Stimulated activated CD4-positive, alpha-beta T cell treated with anti-CD3 and anti-CD28 coated beads, Interleukin-2, amount 100 ng/mL, for 48 hours (primary cell): ENCODE data around the gene ABL1.

Source experiments
- DNase-seq, 2 donors: peaks; one replicate each; pipeline ENCODE4 v3.0.0-alpha.2; 2020

Gene ABL1

GRCh38 chr9:130920762-130921299, 85.8 kb downstream of the ABL1 start:
- no peak for DNase-seq

GRCh38 chr9:130921300-130921988, 86.4 kb downstream of the ABL1 start:
- DNase-seq: no peak

GRCh38 chr9:130921989-130922892, 87.2 kb downstream of the ABL1 start:
- DNase-seq: no peak

- no peak for DNase-seq
These were observed 88.0 kb downstream of the ABL1 start for GRCh38 chr9:130922893-130923610.

GRCh38 chr9:130923611-130924447, 88.8 kb downstream of the ABL1 start:
- DNase-seq: no peak

GRCh38 chr9:130924448-130924788, 89.4 kb downstream of the ABL1 start:
- no peak for DNase-seq

GRCh38 chr9:130925050-130925678, 90.1 kb downstream of the ABL1 start:
- DNase-seq: no peak

GRCh38 chr9:130927338-130927737, 92.3 kb downstream of the ABL1 start:
- DNase-seq: no peak

- DNase-seq: no peak
These were observed 93.2 kb downstream of the ABL1 start for GRCh38 chr9:130927995-130928900.

GRCh38 chr9:130929571-130930038, 94.6 kb downstream of the ABL1 start:
- DNase-seq: no peak

- no peak for DNase-seq
These were observed 95.2 kb downstream of the ABL1 start for GRCh38 chr9:130930132-130930803.

- DNase-seq: no peak
These were observed 95.8 kb downstream of the ABL1 start for GRCh38 chr9:130930804-130931349.

- DNase-seq: no peak
These were observed 96.6 kb downstream of the ABL1 start for GRCh38 chr9:130931508-130932254.

GRCh38 chr9:130932255-130933079, 97.4 kb downstream of the ABL1 start:
- DNase-seq: no peak

- DNase-seq: no peak
These were observed 98.3 kb downstream of the ABL1 start for GRCh38 chr9:130933114-130934046.

- DNase-seq: no peak
These were observed 99.2 kb downstream of the ABL1 start for GRCh38 chr9:130934246-130934645.
